EL (cell line): ENCODE results near the gene BCAS3.
"Not testable (repeated sequence)": the region's sequence is repeated elsewhere in the genome, so short reads cannot be mapped to it uniquely, and the experiment has no call there.

Source experiments
- DNase-seq: peaks from one replicate; pipeline ENCODE4 v3.0.0-alpha.2; 2016

Gene BCAS3

GRCh38 chr17:60891149-60891548 is 213.5 kb downstream of the BCAS3 start:
- no peak for DNase-seq

DNA sequence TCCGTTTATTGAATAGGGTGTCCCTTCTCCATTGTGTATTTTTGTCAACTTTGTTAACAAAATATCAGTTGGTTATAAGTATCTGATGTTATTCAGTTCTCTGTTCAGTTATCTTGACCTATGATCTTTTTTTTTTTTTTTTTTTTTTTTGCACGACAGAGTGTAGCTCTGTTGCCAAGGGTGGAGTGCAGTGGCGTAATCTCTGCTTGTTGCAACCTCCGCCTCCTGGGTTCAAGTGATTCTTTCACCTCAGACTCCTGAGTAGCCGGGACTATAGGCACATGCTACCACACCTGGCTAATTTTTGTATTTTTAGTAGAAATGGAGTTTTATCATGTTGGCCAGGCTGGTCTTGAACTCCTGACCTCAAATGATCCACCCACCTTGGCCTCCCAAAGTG is 215.8 kb downstream of the BCAS3 start:
- DNase-seq, result no peak

DNA sequence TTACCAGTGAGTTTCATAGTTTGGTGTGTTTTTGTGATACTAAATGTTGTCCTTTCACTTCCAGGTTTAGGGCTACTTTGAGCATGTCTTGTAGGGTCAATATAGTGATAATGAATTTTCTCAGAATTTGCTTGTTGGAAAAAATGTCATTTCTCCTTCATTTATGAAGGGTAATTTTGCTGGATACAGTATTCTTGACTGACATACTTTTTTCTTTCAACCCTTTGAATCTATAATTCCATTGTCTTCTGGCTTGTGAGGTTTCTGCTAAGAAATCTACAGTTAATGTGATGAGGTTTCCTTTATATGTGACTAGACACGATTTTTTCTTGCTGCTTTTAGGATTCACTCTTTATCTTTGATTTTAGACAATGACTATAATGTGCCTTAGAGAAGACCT is 219.3 kb downstream of the BCAS3 start:
- DNase-seq, result no peak

DNA sequence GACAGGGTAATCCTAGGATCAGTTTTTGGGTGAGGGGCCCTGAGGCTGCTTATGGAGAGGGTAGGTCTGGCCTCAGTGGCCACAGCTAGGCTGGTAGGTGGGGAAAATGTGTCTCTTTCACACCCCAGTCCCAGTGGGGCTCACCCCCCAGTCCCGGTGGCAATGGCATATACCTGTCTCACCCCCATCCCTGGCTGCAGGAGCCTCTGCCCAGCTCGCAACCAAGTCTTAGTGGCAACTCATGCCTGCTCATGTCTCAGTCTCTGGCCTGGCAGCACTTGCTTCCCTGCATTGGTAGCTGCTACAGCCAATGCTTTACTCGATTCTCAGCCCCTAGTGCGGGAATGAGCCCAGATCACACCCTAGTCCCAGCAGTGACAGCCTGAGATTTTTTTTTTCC is 221.5 kb downstream of the BCAS3 start:
- no peak for DNase-seq

DNA sequence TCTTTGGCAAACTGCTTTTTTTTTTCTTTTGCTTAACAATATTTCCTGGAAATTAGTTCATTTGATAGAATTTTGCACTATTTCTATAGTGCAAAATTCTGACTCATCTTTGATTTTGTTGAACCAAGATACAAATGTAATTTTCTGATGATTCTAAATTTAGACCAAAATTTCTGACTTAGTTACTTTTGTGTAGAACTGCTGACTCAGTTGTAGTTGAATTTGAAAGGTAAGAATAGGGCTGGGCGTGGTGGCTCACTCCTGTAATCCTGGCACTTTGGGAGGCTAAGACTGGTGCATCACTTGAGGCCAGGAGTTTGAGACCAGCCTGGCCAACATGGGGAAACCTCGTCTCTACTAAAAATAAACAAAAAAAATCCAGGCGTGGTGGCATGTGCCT is 223.0 kb downstream of the BCAS3 start:
- DNase-seq, result no peak

GRCh38 chr17:60901242-60901641 is 223.6 kb downstream of the BCAS3 start:
- DNase-seq, result peak; percentile 8

DNA sequence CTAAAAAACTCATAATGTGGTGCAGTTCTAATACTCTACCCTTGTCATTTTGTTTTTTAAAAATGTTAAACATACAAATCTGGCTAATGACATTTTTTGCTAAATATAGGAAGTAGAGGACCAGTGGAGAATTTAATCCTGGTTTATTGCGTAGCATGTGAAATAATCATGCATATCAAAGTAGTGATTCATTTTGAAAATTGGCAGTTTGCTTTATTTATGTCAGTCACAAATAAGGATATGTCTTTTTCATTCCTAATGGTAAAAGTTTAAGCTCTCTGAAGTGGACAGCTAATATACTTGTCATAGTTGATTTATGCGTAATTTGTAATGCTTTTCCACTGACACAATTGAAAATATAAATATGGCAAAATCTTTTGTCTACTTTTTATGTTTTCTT is 224.2 kb downstream of the BCAS3 start:
- DNase-seq, result peak; percentile 80

DNA sequence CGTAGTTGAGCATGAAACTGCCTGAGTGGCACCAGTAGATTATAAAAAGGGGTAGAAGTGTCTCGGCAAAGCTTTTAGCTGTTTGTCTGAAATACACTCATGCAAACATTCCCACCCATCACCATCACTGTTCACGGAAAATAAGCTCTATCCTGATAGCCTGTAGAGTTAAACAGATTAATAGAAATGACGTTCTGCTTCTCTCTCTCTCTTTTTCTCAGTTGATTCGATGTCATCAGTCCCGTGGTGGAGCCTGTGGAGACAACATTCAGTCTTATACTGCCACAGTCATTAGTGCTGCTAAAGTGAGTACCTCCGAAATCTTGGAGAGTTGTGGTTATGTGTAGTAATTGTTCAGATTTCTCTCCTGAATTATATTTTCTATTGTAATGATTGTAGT is 224.7 kb downstream of the BCAS3 start:
- DNase-seq, result no peak

DNA sequence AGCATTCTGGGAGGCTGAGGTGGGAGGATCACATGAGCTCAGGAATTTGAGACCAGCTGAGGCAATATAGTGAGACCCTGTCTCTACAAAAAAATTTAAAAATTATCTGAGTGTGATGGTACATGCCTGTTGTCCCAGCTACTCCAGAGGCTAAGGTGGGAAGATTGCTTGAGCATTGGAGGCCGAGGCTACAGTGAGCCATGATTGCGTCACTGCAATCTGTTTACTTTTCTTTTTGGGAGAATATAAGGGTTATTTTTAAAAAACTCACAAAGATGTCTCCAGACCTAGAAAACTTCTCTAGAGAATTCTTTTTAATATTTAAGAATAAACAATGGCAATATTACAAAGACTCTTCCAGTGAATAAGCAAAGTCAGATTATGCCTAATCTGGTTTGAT is 226.9 kb downstream of the BCAS3 start:
- DNase-seq, result no peak

DNA sequence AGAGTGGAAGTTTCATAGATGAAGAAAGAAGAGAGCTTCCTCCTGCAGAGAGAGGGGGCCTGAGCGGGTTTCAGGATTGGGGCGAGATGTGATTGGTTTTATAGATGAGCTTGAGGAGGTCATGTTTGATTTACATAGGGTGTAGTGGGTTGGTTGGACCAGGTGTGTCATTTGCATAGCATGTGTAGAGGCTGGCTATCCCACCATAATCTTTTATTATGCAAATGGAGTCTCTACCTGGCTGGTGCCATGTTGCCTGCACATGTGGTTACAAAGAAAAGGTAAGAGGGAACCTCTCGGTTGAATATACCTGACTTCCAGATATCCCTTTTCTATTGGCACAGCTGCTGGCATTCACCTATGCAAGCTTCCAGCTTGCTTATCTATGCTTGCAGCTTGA is 228.1 kb downstream of the BCAS3 start:
- DNase-seq, result no peak

- no peak for DNase-seq
These were observed 230.7 kb downstream of the BCAS3 start for GRCh38 chr17:60908324-60908723.

DNA sequence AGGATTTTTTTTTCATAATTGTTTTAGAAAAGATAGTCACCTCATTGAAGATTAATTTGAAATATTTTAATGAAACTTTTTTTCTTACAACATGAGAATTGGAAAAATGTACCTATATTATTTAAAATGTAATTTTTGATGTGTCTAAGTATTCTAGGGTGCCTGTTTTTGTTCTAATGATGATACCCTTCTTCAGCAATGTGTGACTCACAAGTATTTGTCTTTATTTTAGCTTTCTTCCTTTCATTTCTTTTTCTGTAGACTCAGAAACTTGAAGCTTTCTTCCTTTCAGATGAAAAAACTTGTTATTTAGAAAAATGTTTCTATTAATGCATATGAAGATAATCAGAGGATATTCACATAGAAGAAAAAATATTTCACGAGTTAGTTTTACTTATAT is 231.8 kb downstream of the BCAS3 start:
- DNase-seq, result no peak

DNA sequence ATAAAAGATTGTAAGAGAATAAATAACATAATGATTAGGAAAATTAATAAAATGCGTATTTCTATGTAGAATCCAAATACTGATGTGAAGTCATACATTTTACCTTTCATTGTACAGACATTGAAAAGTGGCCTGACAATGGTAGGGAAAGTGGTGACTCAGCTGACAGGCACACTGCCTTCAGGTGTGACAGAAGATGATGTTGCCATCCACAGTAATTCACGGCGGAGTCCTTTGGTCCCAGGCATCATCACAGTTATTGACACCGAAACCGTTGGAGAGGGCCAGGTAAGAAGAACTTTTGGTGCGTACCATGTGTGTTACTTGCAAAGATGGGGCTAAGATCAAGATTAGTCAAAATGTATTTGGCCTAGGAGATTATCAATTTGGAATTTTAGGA is 232.8 kb downstream of the BCAS3 start:
- no peak for DNase-seq

DNA sequence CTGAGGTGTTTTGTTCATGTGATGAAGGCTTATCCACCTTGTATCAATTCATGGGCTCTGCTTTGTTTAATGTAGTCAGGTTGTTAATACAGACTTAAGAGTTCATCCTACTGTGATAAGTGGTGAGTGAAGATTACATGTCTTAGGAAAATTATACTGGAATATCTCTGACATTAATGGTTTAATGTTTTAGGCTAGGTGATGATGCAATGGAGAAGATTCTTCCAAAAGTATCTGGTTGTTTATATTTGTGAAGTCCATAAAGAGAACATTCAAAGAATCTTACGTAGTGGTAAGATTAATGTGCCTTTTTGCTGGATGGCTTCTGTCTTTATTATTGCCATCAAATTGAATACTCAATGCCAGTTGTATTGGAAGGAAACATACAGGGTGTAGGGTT is 236.4 kb downstream of the BCAS3 start:
- DNase-seq, result no peak

- DNase-seq, result no peak
These were observed 238.4 kb downstream of the BCAS3 start for GRCh38 chr17:60916043-60916442.

- DNase-seq, result no peak
These were observed 242.5 kb downstream of the BCAS3 start for GRCh38 chr17:60920107-60920506.

DNA sequence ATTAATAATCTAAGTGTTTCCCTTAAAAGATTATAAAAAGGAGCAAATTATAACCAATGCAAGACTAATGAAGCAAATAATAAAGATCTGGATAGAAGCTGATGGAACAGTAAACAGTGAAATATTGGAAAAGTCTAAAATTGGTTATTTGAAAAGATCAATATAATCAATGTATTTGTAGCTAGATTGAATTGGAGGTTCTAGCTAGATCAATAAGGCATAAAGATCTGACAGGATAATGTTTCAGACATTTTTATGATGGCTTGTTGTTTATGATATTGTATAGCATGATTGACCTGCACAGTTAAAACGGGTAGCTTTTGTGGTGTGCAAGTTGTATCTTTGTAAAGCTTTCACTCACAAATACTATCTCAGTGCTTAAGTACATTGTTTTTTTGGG is 245.3 kb downstream of the BCAS3 start:
- DNase-seq, result no peak

- DNase-seq, result peak; percentile 24
These were observed 249.0 kb downstream of the BCAS3 start for GRCh38 chr17:60926466-60927183.

DNA sequence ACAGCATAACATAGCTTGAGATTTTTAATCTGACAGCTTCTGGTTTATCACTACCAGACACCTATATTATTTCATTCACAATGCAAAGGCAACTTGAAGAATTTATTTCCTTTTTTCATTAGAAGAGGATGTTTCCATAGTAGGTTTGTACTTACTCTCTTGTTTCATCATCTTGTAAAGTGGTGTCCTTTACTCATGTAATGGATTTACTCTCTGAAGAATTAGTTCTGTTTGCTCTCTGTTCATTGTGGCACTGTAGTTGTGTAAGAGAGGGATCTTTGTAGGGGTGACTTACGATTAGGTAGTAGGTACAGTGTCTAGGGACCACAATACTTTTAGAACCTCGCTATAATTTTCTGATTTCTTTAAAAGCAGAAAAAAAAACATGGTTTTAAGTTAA is 256.1 kb downstream of the BCAS3 start:
- no peak for DNase-seq

- DNase-seq, result no peak
These were observed 257.1 kb downstream of the BCAS3 start for GRCh38 chr17:60934723-60935122.

DNA sequence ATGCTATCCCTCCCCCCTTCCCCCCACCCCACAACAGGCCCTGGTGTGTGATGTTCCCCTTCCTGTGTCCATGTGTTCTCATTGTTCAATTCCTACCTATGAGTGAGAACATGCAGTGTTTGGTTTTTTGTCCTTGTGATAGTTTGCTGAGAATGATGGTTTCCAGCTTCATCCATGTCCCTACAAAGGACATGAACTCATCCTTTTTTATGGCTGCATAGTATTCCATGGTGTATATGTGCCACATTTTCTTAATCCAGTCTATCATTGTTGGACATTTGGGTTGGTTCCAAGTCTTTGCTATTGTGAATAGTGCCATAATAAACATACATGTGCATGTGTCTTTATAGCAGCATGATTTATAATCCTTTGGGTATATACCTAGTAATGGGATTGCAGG is 258.3 kb downstream of the BCAS3 start:
- DNase-seq, result not testable (repeated sequence)

DNA sequence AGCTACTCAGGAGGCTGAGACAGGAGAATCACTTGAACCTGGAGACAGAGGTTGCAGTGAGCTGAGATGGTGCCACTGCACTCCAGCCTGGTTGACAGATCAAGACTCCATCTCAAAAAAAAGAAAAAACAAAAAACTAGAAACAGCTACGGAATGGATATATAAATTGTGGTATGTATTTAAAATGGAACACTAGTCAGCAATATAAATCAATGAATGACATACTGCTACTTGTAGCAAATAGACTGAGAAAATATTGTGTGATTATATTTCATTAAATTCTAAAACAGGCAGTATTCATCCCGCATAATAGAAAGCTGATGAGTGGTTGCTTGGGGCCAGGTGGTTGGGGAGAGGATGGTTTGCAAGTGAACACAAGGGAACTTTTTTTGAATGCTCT is 261.7 kb downstream of the BCAS3 start:
- DNase-seq, result no peak

DNA sequence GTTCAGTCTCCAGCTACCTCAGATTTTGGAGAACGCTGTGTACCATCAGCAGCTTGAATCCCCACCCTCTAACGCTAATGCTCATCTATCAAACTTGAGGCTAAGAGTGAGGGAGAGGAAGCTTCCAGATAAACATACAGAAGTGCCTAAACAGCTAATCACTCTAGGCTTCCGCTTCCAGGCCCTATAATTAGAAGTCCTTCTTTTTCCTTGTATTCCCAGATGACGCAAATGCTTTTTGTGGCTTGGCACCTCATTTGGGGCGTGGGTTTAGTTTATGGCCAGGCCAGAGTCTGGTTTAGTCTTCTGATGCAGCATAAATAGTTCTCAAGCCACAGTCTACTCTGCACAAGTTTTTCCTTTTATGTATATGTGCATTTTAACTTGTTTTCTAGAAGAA is 263.4 kb downstream of the BCAS3 start:
- DNase-seq, result peak; percentile 86

GRCh38 chr17:60941571-60941970 is 263.9 kb downstream of the BCAS3 start:
- no peak for DNase-seq

DNA sequence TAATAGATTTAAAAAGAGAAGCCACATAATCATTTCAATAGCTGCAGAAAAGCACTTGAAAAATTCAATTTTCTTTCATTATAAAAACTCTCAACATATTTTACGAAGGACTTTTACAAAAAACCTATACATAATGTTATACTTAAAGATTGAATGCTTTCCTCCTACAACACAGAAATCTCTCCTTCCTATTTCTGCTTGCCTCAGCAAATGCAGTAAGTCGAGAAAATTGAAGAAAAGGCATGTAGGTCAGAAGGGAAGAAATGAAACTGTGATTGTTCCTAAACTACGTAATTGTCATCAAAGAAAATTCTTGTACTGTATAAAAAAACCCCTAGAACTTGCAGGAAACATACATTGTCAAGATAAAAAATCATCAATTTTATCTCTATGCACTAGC is 267.1 kb downstream of the BCAS3 start:
- no peak for DNase-seq

- peak; percentile 50 for DNase-seq
These were observed 269.4 kb downstream of the BCAS3 start for GRCh38 chr17:60947100-60947499.
